Parathyroid adenoma (tissue), 2 donors: Measurements from ENCODE around the gene PTTG1IP2.

Experiments
- H2AFZ ChIP-seq: fragments of 300-600 bp; sonication (generic); one replicate; pipeline ENCODE4 v1.7.0; 2017; ENCODE audit warnings: antibody characterized with exemption, mild to moderate bottlenecking
- H3K27ac ChIP-seq: fragments of 300-600 bp; sonication (generic); one replicate; pipeline ENCODE4 v1.7.0; 2017
- H3K27me3 ChIP-seq: fragments of 300-600 bp; sonication (generic); one replicate; pipeline ENCODE4 v1.7.0; 2017; ENCODE audit warnings: low read length; ENCODE audit not compliant: control insufficient read depth, insufficient read depth
- H3K36me3 ChIP-seq: fragments of 300-600 bp; sonication (generic); one replicate; pipeline ENCODE4 v1.7.0; 2017; ENCODE audit warnings: low read length; ENCODE audit not compliant: control insufficient read depth, insufficient read depth
- H3K4me1 ChIP-seq: fragments of 300-600 bp; sonication (generic); one replicate; pipeline ENCODE4 v1.7.0; 2017; ENCODE audit warnings: control low read depth
- H3K4me2 ChIP-seq: fragments of 300-600 bp; sonication (generic); one replicate; pipeline ENCODE4 v1.7.0; 2017; ENCODE audit warnings: low read length
- H3K4me3 ChIP-seq: fragments of 300-600 bp; sonication (generic); one replicate; pipeline ENCODE4 v1.7.0; 2017; ENCODE audit warnings: low read depth, low read length
- H3K79me2 ChIP-seq: fragments of 300-600 bp; sonication (generic); one replicate; pipeline ENCODE4 v1.7.0; 2017; ENCODE audit warnings: control low read depth
- H3K9ac ChIP-seq: fragments of 300-600 bp; sonication (generic); one replicate; pipeline ENCODE4 v1.7.0; 2017; ENCODE audit warnings: mild to moderate bottlenecking
- H3K9me3 ChIP-seq: fragments of 300-600 bp; sonication (generic); one replicate; pipeline ENCODE4 v1.7.0; 2017; ENCODE audit warnings: low read length; ENCODE audit not compliant: control insufficient read depth
- CTCF ChIP-seq: fragments of 300-600 bp; sonication (generic); IDR thresholded peaks from one replicate; pipeline ENCODE4 v1.7.0; 2017; ENCODE audit warnings: antibody characterized with exemption, mild to moderate bottlenecking
- donor health status: primary hyperparathyroidism.

PTTG1IP2 gene

GRCh38 chr7:90465816-90466215 lies 3.6 kb upstream of the PTTG1IP2 start:
- Histone ChIP-seq H3K4me2 (no peak overlapping the region), H3K27me3 (no peaks in the 10 kb centered on the region), H3K4me3 (no peak overlapping the region), H3K4me1 (no peaks in the 10 kb centered on the region), H2AFZ (no peak overlapping the region), H3K36me3 (no peaks in the 10 kb centered on the region), H3K79me2 (no peaks in the 10 kb centered on the region), H3K9me3 (no peaks in the 10 kb centered on the region), H3K9ac (no peak overlapping the region), H3K27ac (no peak overlapping the region)
- no peak for TF ChIP-seq CTCF

GRCh38 chr7:90472805-90473540 lies 3.5 kb downstream of the PTTG1IP2 start:
- no peak overlapping the region for H3K27ac ChIP-seq
- no peak overlapping the region for H3K4me2 ChIP-seq
- no peak overlapping the region for H3K9ac ChIP-seq
- TF ChIP-seq CTCF, result no peak
- no peak overlapping the region for H3K4me3 ChIP-seq
- H2AFZ ChIP-seq, result no peak overlapping the region
- no peaks in the 10 kb centered on the region for H3K4me1 ChIP-seq
- H3K27me3 ChIP-seq, result no peaks in the 10 kb centered on the region
- H3K36me3 ChIP-seq, result no peaks in the 10 kb centered on the region
- H3K79me2 ChIP-seq, result no peaks in the 10 kb centered on the region
- H3K9me3 ChIP-seq, result no peaks in the 10 kb centered on the region

- Histone ChIP-seq H3K9ac (no peak overlapping the region), H3K9me3 (no peaks in the 10 kb centered on the region), H3K4me1 (no peaks in the 10 kb centered on the region), H2AFZ (no peak overlapping the region), H3K27ac (no peak overlapping the region), H3K4me2 (no peak overlapping the region), H3K79me2 (no peaks in the 10 kb centered on the region), H3K4me3 (no peak overlapping the region), H3K36me3 (no peaks in the 10 kb centered on the region), H3K27me3 (no peaks in the 10 kb centered on the region)
- TF ChIP-seq CTCF, result no peak
These were observed 4.4 kb downstream of the PTTG1IP2 start for GRCh38 chr7:90473814-90474213.

GRCh38 chr7:90474284-90475210 lies 5.1 kb downstream of the PTTG1IP2 start:
- H3K36me3 ChIP-seq, result no peaks in the 10 kb centered on the region
- no peak overlapping the region for H3K4me3 ChIP-seq
- H3K79me2 ChIP-seq, result no peaks in the 10 kb centered on the region
- no peak overlapping the region for H2AFZ ChIP-seq
- no peak overlapping the region for H3K27ac ChIP-seq
- no peaks in the 10 kb centered on the region for H3K27me3 ChIP-seq
- H3K9me3 ChIP-seq, result no peaks in the 10 kb centered on the region
- no peak for TF ChIP-seq CTCF
- no peak overlapping the region for H3K4me2 ChIP-seq
- H3K4me1 ChIP-seq, result no peaks in the 10 kb centered on the region
- no peak overlapping the region for H3K9ac ChIP-seq
